GM18870 (cell line): ENCODE results near the gene TOGARAM2.
"Not testable (repeated sequence)": the region's sequence is repeated elsewhere in the genome, so short reads cannot be mapped to it uniquely, and the experiment has no call there.

ENCODE experiments used
- ATAC-seq: cut with Tn5 transposase; IDR thresholded peaks from one replicate; pipeline ENCODE4 v1.9.1; 2021; ENCODE audit warnings: moderate library complexity; ENCODE audit not compliant: unreplicated experiment

Gene TOGARAM2

DNA sequence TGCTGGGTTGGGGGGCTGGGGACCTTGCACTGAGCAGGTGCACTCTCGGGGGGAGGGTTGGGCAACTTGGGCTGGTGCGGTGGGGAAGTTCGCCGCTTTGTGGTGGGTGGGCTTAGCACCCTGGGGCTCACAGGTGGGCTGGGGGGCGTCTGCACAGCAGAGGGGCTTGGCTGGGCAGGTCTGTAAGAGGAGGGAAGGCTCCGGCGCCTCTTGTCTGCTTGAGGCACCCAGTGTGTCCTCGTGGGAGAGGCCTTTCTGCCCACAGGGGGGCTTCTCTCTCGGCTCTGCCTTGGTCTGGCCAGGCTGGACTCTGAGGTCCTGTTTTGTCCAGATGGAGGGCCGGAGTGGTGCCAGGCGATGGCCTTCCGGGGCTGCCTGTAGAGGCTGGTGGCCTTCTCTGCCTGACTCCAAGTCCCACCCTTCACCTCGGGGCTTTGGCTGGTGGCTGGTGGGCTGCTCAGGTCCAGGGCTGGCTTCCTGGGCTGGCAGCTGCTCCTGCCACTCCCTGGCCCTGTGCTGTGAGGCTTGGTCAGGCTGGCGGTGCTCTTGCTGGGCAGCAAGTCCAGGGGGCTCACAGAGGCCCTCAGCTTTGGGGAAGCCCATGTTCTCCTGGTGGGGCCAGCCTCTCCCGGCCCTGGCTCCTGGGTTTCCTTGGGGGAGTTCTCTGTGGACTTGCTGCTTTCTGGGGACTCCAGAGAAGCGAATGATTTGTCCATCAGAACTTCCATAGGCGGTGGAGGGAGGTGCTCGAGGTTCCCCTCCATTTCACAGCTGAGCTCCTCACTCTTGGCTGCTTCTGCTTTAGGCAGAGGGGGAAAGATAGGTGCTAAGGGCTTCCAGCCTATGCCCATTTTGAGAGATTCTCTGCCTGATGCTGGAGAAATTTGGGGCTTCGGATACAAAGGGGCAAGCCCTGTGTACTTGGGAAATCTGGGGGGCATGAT lies 90.2 kb downstream of the TOGARAM2 start:
- no peak for ATAC-seq

DNA sequence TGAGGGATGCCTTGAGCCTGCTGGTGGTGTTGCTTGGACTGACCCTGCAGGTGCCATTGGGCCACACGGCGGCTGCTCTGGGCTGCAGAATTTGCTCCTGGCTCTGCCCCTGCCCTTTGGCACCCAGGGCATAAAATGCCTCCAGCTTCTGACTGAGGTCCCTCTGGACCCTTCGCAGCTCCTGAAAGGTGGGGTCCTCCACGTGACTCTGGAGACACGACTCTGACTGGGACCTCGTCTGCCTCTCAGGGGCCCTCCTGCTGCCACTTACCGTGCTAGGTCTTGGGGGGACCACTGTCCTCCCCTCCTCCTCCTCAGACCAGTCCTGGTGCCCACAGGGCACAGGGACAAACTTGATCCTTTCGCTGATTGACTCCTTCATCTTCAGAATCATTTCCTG lies 91.2 kb downstream of the TOGARAM2 start:
- ATAC-seq = no peak

DNA sequence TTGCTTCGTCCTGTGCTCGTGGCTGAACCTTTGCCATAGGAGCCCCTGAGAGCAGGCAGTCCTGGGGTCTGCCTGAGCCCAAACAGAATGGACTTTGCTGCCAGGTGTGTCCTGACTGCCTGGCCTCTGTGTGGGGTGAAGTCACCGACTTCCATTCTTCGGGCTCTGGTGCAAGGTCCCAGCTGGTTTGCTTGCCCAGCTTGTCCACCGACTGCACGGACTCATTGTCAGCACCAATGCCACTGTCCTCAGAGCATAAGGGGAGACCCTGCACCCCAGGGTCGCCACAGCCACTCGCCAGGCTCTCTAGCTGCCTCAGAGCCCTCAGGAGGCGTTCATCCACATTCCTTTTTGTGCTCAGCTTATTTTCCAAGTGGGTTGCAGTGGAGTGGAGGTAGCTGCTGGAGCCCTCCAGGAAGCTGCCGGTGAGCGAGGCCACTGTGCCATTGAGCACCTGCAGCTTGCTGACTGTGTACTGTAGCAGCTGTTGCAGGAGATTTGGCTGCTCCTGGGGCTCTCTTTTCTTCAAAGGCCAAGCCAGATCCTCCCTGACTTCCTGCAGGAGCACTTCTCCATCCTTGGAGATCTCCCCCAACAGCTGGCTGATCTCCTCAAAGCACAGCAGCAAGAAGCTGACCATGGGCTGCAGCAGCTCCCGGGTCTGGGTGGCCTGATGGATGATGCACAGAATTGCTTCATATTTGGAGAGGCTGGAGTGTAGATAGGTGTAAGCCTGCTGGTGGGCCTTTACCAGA lies 92.0 kb downstream of the TOGARAM2 start:
- ATAC-seq = no peak

DNA sequence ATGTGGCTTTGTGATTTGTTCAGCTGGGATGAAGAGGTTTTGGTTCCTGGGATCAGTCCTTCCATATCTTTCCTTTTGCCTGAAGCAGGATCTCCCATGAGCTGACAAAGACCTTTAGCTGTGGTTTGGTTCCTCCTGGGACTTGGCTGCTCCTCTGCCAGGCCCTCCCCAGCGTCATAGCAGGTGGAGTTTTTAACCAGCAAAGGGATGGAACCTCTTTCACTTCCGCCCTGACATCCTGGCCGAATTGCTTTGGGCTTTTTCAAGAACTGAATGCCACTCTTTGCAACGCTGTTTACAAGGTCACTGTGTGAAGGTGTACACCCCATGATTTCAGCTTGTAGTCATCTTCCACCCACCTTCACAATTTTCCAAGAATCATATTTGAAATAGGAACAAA lies 92.8 kb downstream of the TOGARAM2 start:
- no peak for ATAC-seq

- no peak for ATAC-seq
Measured at GRCh38 chr2:29074411-29074810, 93.3 kb downstream of the TOGARAM2 start, which contains the start of gene PCARE. Gene PCARE, minus strand, starts transcription at chr2:29074523. Its CDS starts 262 bp downstream, at chr2:29074261.

GRCh38 chr2:29075894-29076705 lies 95.0 kb downstream of the TOGARAM2 start:
- no peak for ATAC-seq

- no peak for ATAC-seq
Measured at GRCh38 chr2:29079887-29080286, 98.8 kb downstream of the TOGARAM2 start.

DNA sequence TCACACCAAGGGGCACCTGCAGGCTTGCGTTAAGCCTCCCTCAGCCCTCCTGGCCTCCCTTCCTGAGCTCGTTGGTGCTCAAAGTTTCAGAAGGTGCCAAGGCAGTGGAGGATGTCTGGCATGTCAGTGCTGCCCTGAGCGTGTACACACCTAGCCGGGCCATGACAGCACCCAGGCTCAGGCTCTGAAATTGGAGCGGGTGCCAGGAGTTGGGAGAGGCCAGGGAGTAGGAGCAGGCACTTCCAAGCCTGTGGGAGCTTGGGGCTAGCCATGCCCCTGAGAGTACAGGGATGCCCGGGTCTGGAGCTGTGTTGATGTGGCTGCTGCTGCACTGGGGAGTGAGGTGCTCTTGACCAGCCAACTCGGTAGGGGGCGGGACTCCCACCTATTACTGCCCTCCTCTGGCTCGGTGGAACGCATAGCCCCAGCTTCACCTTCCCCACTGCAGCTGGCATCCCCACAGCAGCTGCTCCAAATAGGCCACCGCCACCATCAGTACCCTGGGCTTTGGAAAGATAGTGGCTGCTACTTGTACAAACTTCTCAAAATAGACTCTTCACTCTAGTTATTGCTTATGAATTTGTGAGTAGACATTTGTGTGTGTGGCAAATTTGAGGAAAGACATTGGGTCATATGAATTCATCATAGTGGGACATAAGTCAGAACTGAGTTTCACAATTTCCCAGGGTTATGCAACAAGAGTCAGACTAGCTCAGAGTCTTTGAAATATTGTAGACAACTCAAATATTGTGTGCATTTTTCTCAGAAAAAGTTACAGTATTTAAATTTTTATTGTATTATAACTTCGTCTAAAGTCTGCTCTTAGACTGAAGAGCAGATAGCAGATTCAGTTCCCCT lies 100.0 kb downstream of the TOGARAM2 start:
- no peak for ATAC-seq

- no peak for ATAC-seq
Measured at GRCh38 chr2:29082804-29083495, 101.9 kb downstream of the TOGARAM2 start.

- ATAC-seq = no peak
Measured at GRCh38 chr2:29084554-29084953, 103.5 kb downstream of the TOGARAM2 start.

GRCh38 chr2:29090311-29090710 lies 109.2 kb downstream of the TOGARAM2 start:
- not testable (repeated sequence) for ATAC-seq

GRCh38 chr2:29096969-29097368 lies 115.9 kb downstream of the TOGARAM2 start:
- no peak for ATAC-seq

- ATAC-seq = no peak
Measured at GRCh38 chr2:29097569-29097968, 116.5 kb downstream of the TOGARAM2 start.

GRCh38 chr2:29100564-29100963 lies 119.5 kb downstream of the TOGARAM2 start:
- ATAC-seq = no peak
